NB4 (cell line): ENCODE data around the gene SRXN1.

Source experiments
- DNase-seq: peaks from one replicate; pipeline ENCODE4 v3.0.0; 2010; ENCODE audit warnings: low read depth
- H3K4me3 ChIP-seq: one replicate; pipeline ENCODE4 v1.5.1; 2011; ENCODE audit warnings: mild to moderate bottlenecking, low read depth, low read length, moderate library complexity
- CTCF ChIP-seq: IDR thresholded peaks from one replicate; pipeline ENCODE4 v1.5.1; 2012; ENCODE audit warnings: low read depth, low read length
- MAX ChIP-seq: IDR thresholded peaks from 2 replicates; pipeline ENCODE4 v1.6.1; 2011; ENCODE audit warnings: low read depth, low read length
- MYC ChIP-seq: IDR thresholded peaks from 2 replicates; pipeline ENCODE4 v1.6.1; 2011; ENCODE audit warnings: low read depth, low read length
- POLR2A ChIP-seq: IDR thresholded peaks from 2 replicates; pipeline ENCODE4 v1.6.1; 2011; ENCODE audit warnings: mild to moderate bottlenecking; ENCODE audit not compliant: insufficient read length; ENCODE audit errors: extremely low read depth

The SRXN1 gene

GRCh38 chr20:663315-664090 is 10.5 kb upstream of the SRXN1 start:
- H3K4me3 ChIP-seq = no peak overlapping the region
- no peak for TF ChIP-seq CTCF
- TF ChIP-seq POLR2A = no peak
- no peak for TF ChIP-seq MYC
- no peak for TF ChIP-seq MAX
- DNase-seq = no peak

- no peak for TF ChIP-seq CTCF
- no peak for TF ChIP-seq MAX
- TF ChIP-seq POLR2A = no peak
- TF ChIP-seq MYC = no peak
- no peak overlapping the region for H3K4me3 ChIP-seq
- no peak for DNase-seq
These were observed 9.5 kb upstream of the SRXN1 start for GRCh38 chr20:662277-663192.

GRCh38 chr20:661474-662270 is 8.7 kb upstream of the SRXN1 start:
- TF ChIP-seq CTCF (no peak), POLR2A (no peak), MYC (no peak), MAX (no peak)
- peak; percentile 37 for DNase-seq
- H3K4me3 ChIP-seq = no peak overlapping the region

GRCh38 chr20:658731-659291 is 5.8 kb upstream of the SRXN1 start:
- TF ChIP-seq POLR2A (no peak), CTCF (no peak), MAX (no peak), MYC (no peak)
- no peak for DNase-seq
- no peak overlapping the region for H3K4me3 ChIP-seq

- no peak overlapping the region for H3K4me3 ChIP-seq
- no peak for DNase-seq
- TF ChIP-seq MAX = no peak
- TF ChIP-seq POLR2A = no peak
- TF ChIP-seq MYC = no peak
- no peak for TF ChIP-seq CTCF
These were observed 5.2 kb upstream of the SRXN1 start for GRCh38 chr20:658202-658601.
